WTC11 (cell line): ENCODE data around the gene APCDD1.

Experiments used
- TF ChIP-seq, protein P1 (sequence below): sonication (generic); formaldehyde crosslinking; IDR thresholded peaks from 2 replicates; pipeline ENCODE4 v1.8.1; 2022; ENCODE audit warnings: mild to moderate bottlenecking, moderate library complexity, missing genetic modification reagents
- TF ChIP-seq, protein P2 (sequence below): fragments of 200-600 bp; IDR thresholded peaks from 2 replicates; pipeline ENCODE4 v1.8.0; 2022; ENCODE audit warnings: antibody characterized with exemption

DNA sequence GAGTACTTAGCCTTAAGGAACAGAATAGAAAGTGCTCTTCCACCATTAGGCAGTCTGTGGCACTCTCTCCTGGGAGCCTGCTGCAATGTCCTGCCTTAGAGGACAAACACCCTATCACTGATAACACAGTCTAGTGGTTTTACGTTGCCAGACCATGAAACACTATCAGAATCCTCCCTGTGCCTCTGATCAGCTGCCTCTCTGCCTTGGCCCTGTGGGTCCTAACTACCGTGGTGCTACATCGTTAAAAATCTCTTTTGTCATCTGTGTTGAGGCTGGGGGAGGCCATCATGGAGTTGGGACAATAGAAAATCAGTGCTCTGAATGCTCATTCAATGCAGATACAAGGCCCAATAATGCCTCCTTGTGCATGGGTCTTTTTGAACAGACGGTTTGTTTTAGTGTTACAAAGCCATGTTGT, 11.9 kb upstream of the APCDD1 start:
- TF ChIP-seq, protein P1, sequence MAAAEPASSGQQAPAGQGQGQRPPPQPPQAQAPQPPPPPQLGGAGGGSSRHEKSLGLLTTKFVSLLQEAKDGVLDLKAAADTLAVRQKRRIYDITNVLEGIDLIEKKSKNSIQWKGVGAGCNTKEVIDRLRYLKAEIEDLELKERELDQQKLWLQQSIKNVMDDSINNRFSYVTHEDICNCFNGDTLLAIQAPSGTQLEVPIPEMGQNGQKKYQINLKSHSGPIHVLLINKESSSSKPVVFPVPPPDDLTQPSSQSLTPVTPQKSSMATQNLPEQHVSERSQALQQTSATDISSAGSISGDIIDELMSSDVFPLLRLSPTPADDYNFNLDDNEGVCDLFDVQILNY (CRISPR knock-in tag): no peak
- TF ChIP-seq, protein P2, sequence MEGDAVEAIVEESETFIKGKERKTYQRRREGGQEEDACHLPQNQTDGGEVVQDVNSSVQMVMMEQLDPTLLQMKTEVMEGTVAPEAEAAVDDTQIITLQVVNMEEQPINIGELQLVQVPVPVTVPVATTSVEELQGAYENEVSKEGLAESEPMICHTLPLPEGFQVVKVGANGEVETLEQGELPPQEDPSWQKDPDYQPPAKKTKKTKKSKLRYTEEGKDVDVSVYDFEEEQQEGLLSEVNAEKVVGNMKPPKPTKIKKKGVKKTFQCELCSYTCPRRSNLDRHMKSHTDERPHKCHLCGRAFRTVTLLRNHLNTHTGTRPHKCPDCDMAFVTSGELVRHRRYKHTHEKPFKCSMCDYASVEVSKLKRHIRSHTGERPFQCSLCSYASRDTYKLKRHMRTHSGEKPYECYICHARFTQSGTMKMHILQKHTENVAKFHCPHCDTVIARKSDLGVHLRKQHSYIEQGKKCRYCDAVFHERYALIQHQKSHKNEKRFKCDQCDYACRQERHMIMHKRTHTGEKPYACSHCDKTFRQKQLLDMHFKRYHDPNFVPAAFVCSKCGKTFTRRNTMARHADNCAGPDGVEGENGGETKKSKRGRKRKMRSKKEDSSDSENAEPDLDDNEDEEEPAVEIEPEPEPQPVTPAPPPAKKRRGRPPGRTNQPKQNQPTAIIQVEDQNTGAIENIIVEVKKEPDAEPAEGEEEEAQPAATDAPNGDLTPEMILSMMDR: no peak
